Upper lobe of left lung (tissue), 4 donors: ENCODE results near the gene EPS15.

Experiments
- CTCF ChIP-seq, 6 experiments: fragments of 450-650 bp in 4 of 6; fragments of 200-600 bp in 2 of 6; sonication (generic) in 2 of 6; IDR thresholded peaks; one replicate each; pipeline ENCODE4 v1.5.1; 2016 to 2019; ENCODE audit warnings: antibody characterized with exemption in 6 of 6
- EP300 ChIP-seq, 4 donors: sonication (generic); formaldehyde crosslinking; IDR thresholded peaks; one replicate each; pipeline ENCODE4 v1.5.1; 2017; ENCODE audit warnings: antibody characterized with exemption in 4 of 4, control low read depth in 2 of 4
- POLR2A ChIP-seq, 4 donors: fragments of 450-650 bp; IDR thresholded peaks; one replicate each; pipeline ENCODE4 v1.5.1; 2016 to 2017; ENCODE audit warnings: antibody characterized with exemption in 4 of 4, mild to moderate bottlenecking in 2 of 4
- POLR2AphosphoS5 ChIP-seq, 2 donors: sonication (generic); formaldehyde crosslinking; IDR thresholded peaks; one replicate each; pipeline ENCODE4 v1.5.1; 2017; ENCODE audit warnings: antibody characterized with exemption in 2 of 2

GRCh38 chr1:51497340-51497739 is 21.7 kb downstream of the EPS15 start:
- TF ChIP-seq EP300 (IDR thresholded peaks at IDR 0.05) (no peak), CTCF (IDR thresholded peaks at IDR 0.05) (no peak), POLR2AphosphoS5 (IDR thresholded peaks at IDR 0.05) (no peak), POLR2A (IDR thresholded peaks at IDR 0.05) (no peak)
